Umbilical cord (tissue), 2 donors: ENCODE data around the gene SCRG1. TPM values are rescaled to one million over a fixed set of nuclear protein-coding genes. Genes with fewer than 3 reads are reported as not detected.
A peak's percentile ranks its signal among the peaks of the same experiment; 100 is the strongest.

Experiments
- DNase-seq: peaks from one replicate; pipeline ENCODE4 v3.0.0-alpha.2; 2015; ENCODE audit warnings: low spot score
- total RNA-seq: library from RNA; depleted of rRNA; stranded (reverse); fragments of >200 nt; gene quantifications from one replicate; pipeline ENCODE4 v1.2.3, GENCODE V29; 2014; ENCODE audit warnings: low replicate concordance; ENCODE audit not compliant: insufficient read depth

SCRG1 gene
- total RNA-seq = 15.2 TPM

- peak; percentile 93 for DNase-seq
Measured at GRCh38 chr4:173398779-173399415, at the start of gene SCRG1. Gene SCRG1 (minus strand): TSS chr4:173399116. CDS start chr4:173391414, 7,702 bp downstream.

DNA sequence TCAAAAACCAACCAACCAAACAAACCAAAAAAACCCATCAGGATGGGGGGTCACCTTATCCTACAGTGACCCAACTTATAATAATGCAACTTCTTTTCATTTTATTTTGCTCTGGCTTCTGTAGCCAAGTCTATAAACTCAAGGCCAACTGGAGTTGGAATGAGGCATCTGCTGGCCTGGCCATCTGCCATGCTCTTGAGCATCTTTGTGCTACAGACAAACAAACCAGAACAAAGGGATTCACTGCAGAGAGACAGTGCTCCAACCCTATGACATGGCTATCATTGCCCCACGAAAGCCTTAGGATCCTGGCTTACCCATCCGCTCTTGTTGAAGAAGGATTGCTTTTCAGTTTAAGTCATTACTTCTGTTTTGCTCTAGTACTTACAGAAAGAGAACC is 49.2 kb upstream of the SCRG1 start:
- peak; percentile 49 for DNase-seq

DNA sequence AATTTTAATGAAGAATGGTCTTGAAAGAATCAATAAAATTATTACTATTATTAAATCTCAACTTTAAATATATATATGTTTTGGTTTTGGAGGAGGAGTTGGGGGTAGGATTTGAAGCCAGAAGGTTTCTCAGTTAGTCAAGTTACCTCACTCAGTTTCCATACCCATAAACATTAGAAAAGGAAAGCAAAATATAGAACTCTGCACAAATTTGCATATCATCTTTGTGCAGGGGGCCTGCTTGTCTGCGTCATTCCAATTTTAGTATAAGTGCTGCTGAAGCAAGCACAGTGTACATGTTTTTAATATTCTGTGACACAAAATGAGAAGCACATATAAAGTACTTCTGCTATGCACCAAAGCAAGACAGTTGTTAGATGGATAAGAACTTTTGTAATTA is 47.5 kb upstream of the SCRG1 start:
- no peak for DNase-seq

DNA sequence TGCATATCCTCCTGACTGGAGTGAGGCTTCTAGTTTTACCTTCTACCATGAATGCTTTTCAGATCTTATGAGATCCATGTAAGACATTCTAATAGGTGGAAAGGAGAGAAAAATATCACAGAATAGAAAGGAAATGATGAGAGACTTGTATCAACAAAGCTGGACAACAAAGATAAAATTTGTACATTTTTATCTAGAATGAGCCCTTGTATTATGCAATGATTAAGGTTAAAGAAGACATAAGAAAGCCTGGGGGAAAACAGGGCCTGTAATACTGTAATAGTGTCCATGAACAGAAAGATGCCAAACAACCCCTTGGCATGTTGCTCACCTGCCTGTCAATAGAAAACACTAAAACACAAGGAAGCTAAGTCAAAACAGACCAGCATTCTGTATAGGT is 44.2 kb upstream of the SCRG1 start:
- no peak for DNase-seq

DNA sequence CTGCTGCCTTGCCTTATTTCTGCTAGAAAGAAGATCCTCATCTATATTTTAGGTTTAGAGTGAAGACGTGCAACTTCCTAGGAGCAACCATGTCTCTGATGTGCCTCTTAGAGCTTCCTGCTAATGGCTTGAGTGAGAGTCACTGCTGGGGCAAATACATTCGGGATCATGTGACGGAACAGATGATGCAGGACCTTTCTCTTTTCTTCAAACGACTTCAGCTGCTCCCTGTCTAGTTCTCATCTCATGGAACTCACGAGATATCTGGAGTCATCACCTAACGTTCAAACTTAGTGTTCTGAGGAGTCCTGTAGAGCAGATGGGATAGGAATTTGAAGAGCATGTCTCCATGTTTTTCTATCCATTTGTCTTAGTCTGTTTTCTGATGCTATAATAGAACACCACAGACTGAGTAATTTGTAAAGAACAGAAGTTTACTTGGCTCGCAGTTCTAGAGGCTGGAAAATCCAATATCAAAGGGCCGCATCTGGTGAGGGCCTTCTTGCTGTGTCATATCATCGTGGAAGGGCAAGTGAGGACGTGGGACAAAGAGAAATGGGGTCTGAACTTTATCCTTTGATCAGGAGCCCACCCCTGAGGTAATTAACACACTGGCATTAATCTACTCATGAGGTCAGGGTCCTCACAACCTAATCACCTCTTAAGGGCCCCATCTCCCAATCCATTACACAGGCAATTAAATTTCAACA is 43.5 kb upstream of the SCRG1 start:
- no peak for DNase-seq

DNA sequence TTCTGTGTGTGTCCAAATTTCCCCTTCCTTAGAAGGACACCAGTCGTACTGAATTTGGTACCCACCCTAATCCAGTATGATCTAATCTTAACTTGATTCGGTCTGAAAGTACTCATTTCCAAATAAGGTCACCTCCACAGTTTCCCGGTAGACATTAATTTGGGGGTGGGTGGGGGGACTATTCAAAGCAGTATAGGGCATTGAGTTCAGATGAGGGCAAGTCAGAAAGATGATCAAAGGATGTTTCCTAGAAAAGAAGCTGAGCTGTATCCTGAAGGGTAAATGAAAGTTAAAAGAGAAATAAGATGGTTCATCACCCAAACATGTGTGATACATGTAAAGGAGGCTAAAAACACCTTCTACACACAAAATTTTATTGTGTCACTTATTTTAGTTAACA is 42.0 kb upstream of the SCRG1 start:
- DNase-seq = no peak

GRCh38 chr4:173436771-173437265 is 37.9 kb upstream of the SCRG1 start:
- DNase-seq = no peak

- DNase-seq = peak; percentile 84
Measured at GRCh38 chr4:173436149-173436579, 37.2 kb upstream of the SCRG1 start.

GRCh38 chr4:173434231-173434630 is 35.3 kb upstream of the SCRG1 start:
- DNase-seq = no peak

DNA sequence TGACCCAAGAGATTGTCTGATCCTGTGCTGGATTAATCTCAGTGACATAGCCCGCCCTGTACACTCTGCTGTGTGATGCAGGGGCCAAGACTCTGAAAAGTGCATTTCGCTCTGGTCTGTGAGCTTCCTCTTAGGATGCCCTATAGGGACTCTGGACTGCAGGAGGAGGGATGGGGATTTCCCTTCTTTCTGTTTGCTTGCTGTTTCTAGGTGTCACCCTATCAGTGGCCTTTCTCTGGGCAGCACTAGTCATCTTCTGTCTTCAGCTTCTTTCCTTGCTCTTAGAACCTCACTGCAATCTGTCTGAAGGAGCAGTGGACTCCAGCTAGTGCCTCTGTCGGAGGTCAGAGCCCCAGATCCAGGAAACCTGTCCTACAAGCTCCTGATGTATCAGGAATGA is 34.5 kb upstream of the SCRG1 start:
- DNase-seq = no peak

- DNase-seq = no peak
Measured at GRCh38 chr4:173432430-173432829, 33.5 kb upstream of the SCRG1 start.

DNA sequence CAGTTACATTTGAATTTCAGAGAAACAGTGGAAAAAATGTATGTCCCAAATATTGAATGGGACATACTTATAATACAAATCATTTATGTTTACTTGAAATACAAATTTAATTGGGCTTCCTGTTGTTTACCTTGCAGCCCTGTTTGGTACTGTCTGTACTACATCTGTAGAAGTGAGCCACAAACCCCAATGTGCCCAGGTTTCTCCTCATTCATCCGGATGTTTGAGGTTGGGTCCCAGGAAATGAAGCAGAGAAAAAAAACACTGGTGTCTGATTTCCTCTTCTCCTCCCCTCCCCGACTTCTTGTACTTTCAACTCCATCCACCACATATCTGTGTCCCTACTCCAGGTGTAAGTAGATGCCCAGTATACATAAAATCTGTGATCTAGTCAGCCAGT is 27.1 kb upstream of the SCRG1 start:
- DNase-seq = no peak

DNA sequence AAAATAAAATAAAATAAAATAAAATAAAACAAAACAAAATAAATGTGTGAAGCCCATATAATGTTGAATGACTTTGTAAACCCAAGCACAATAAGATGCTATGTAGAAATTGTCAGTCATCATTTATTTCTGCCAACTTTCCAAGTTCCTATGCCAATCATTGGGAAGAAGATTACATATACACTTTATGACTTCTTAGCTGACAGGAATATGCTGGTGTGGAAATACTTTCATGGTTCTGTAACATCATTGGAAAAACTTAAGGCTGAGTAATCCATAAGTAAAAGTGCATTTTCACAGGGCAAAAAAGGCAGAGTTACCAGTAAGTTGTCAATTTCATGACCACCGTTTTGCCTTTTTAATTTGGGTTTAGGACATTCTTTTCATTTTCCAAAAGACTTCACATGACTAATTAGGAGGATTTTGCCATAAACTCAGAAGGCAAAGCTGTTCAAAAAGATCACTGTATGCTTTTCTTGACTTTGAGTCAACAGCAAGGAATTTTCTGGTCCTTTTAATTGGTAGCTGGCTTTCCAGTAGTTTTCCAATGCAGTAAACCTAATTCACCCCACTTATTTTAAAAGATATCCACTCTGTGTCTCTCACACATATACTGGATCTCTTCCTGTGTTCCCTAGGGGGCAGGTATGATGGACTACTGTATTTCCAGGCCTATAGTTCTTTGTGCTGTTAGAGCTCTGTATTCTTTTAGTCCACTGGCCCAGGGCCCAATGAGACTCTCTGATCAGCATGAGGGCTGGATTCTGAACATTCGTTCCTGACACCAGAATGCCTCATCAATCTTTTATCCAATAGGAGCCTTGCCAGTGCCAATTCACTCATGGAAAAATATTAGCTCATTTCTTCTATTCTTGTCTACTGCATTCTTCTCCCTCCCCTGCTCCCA is 26.2 kb upstream of the SCRG1 start:
- peak; percentile 30 for DNase-seq

DNA sequence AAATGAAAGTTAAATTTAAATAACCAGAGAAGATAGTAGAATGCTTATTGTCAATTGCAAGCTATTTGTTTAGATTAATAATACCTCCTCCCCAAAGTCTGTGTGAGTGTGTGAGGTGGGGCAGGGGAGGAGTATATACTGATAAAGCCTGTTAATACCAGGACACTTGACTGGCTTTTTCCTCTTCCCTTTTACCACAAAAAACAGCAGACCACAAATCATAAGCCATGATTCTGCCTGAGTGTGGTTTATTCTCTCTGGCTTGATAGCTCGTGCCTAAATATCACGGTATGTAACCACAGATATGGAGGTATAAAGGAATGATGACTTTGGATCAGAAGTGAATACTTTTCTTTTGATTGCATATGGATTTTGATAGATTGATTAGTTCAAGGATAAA is 21.9 kb upstream of the SCRG1 start:
- no peak for DNase-seq

- DNase-seq = peak; percentile 42
Measured at GRCh38 chr4:173420324-173420752, 21.4 kb upstream of the SCRG1 start.

GRCh38 chr4:173418639-173419038 is 19.7 kb upstream of the SCRG1 start:
- DNase-seq = no peak

GRCh38 chr4:173417833-173418232 is 18.9 kb upstream of the SCRG1 start:
- DNase-seq = no peak

GRCh38 chr4:173415885-173416653 is 17.2 kb upstream of the SCRG1 start:
- no peak for DNase-seq

DNA sequence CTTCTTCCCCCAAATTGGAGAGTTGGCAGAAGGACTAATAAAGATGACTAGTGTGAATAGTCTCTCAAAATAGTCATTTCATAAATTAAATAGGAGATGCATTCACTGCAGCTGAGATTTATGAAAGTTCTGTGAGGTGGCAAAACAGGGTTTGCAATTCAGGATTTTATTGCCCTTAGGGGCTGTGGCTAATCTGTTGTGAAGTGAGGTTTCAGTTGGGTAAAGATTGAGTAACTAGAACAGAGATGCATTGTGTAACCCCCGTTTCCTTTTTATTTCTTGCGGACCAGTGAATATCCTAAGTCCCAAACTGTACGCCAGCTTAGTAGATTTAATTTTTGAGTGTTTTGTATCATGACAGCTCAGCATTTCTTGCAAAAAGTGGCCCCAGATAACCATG is 16.2 kb upstream of the SCRG1 start:
- peak; percentile 17 for DNase-seq

DNA sequence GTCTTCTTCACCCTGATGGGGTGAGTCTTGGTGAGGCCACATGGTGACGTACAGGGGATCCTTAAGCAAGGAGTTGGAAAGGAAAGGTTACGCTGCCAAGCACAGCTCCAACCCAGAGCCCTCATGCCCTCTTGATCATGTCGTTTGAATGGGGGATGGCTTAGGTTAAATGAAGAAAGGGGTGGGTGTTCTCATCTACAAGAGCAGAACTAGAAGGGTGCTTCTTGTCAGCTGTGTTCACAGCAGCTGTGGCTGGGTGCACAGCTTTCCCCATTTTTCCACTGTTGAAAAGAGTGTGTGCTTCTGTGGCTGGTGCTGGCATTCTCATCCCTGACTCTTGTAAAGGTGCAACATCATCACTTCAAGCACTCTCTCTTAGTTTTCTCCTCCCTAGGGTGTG is 15.5 kb upstream of the SCRG1 start:
- DNase-seq = no peak

GRCh38 chr4:173413036-173413435 is 14.1 kb upstream of the SCRG1 start:
- DNase-seq = no peak
